Measurements from ENCODE around the gene SCP2D1. TPM values are rescaled to one million over a fixed set of nuclear protein-coding genes. Genes with fewer than 3 reads are reported as not detected.

The SCP2D1 gene
- total RNA-seq, 2 experiments from 2014 or later, result not detected

GRCh38 chr20:18774207-18774606 lies 39.4 kb upstream of the SCP2D1 start:
- TF ChIP-seq CTCF (IDR thresholded peaks at IDR 0.05), result no peak
- H3K9me3 ChIP-seq (ENCODE audit: control insufficient read depth in 1 of 2, insufficient read depth in 1 of 2, low read length in 2 of 2), result no peaks in the 10 kb centered on the region
- H3K4me3 ChIP-seq (ENCODE audit: low read length), result no peak overlapping the region
- CTCF ChIA-PET, result no interaction called here
- intact Hi-C loops (cut with DNase I, micrococcal nuclease), result no loop called here
- POLR2A ChIA-PET, result interaction anchor here (0.5 kb wide), 1 partner anchor 10 kb away, joined by 3 read pairs; no protein-coding TSS in a partner anchor
- Mint-ChIP-seq H3K27me3 (peaks cover 7% of the 10 kb centered on the region), H3K27ac (no peak overlapping the region), H3K36me3 (ENCODE audit: low read depth) (no peaks in the 10 kb centered on the region), H3K4me3 (no peak overlapping the region), H3K4me1 (ENCODE audit: low read depth) (no peaks in the 10 kb centered on the region), H3K9me3 (no peaks in the 10 kb centered on the region)
- no peak for ATAC-seq (ENCODE audit: poor library complexity)
- H3K4me1 ChIP-seq (ENCODE audit: insufficient read depth, low read length), result no peaks in the 10 kb centered on the region
- no peak overlapping the region for H3K27ac ChIP-seq (ENCODE audit: low read depth in 1 of 2, low read length in 2 of 2)
- no peak for DNase-seq
- H3K36me3 ChIP-seq (ENCODE audit: insufficient read depth, low read length), result no peaks in the 10 kb centered on the region
- H3K27me3 ChIP-seq (ENCODE audit: control insufficient read depth in 1 of 2, insufficient read depth in 2 of 2, low read length in 2 of 2), result peaks cover 0 to 3% of the 10 kb centered on the region in 2 experiments

- no peak overlapping the region for H3K4me3 ChIP-seq (ENCODE audit: low read length)
- no peak for TF ChIP-seq CTCF (IDR thresholded peaks at IDR 0.05)
- H3K36me3 ChIP-seq (ENCODE audit: insufficient read depth, low read length), result no peaks in the 10 kb centered on the region
- peaks cover 0 to 3% of the 10 kb centered on the region in 2 experiments for H3K27me3 ChIP-seq (ENCODE audit: control insufficient read depth in 1 of 2, insufficient read depth in 2 of 2, low read length in 2 of 2)
- ChIA-PET POLR2A (no interaction called here), CTCF (no interaction called here)
- DNase-seq (no peak), ATAC-seq (ENCODE audit: poor library complexity) (no peak)
- no peaks in the 10 kb centered on the region for H3K4me1 ChIP-seq (ENCODE audit: insufficient read depth, low read length)
- no peaks in the 10 kb centered on the region for H3K9me3 ChIP-seq (ENCODE audit: control insufficient read depth in 1 of 2, insufficient read depth in 1 of 2, low read length in 2 of 2)
- Mint-ChIP-seq H3K27ac (no peak overlapping the region), H3K36me3 (ENCODE audit: low read depth) (no peaks in the 10 kb centered on the region), H3K9me3 (no peaks in the 10 kb centered on the region), H3K27me3 (peaks cover 7% of the 10 kb centered on the region), H3K4me1 (ENCODE audit: low read depth) (no peaks in the 10 kb centered on the region), H3K4me3 (no peak overlapping the region)
- H3K27ac ChIP-seq (ENCODE audit: low read depth in 1 of 2, low read length in 2 of 2), result no peak overlapping the region
- intact Hi-C loops (cut with DNase I, micrococcal nuclease), result no loop called here
Measured at GRCh38 chr20:18775633-18776032, 38.0 kb upstream of the SCP2D1 start.

- Histone ChIP-seq H3K36me3 (ENCODE audit: insufficient read depth, low read length) (no peaks in the 10 kb centered on the region), H3K4me3 (ENCODE audit: low read length) (no peak overlapping the region), H3K9me3 (ENCODE audit: control insufficient read depth in 1 of 2, insufficient read depth in 1 of 2, low read length in 2 of 2) (no peaks in the 10 kb centered on the region), H3K27me3 (ENCODE audit: control insufficient read depth in 1 of 2, insufficient read depth in 2 of 2, low read length in 2 of 2) (peaks cover 0 to 3% of the 10 kb centered on the region in 2 experiments), H3K27ac (ENCODE audit: low read depth in 1 of 2, low read length in 2 of 2) (no peak overlapping the region), H3K4me1 (ENCODE audit: insufficient read depth, low read length) (no peaks in the 10 kb centered on the region)
- Mint-ChIP-seq H3K27me3 (no peaks in the 10 kb centered on the region), H3K36me3 (ENCODE audit: low read depth) (no peaks in the 10 kb centered on the region), H3K4me3 (no peak overlapping the region), H3K9me3 (no peaks in the 10 kb centered on the region), H3K4me1 (ENCODE audit: low read depth) (no peaks in the 10 kb centered on the region), H3K27ac (no peak overlapping the region)
- intact Hi-C loops (cut with DNase I, micrococcal nuclease), result no loop called here
- DNase-seq, result no peak
- TF ChIP-seq CTCF (IDR thresholded peaks at IDR 0.05), result no peak
- ChIA-PET POLR2A (interaction anchor here (0.7 kb wide), 1 partner anchor 15 kb away, joined by 3 read pairs; no protein-coding TSS in a partner anchor), CTCF (no interaction called here)
- ATAC-seq (ENCODE audit: poor library complexity), result no peak
Measured at GRCh38 chr20:18778690-18779392, 34.7 kb upstream of the SCP2D1 start.

Data from CD4-positive, alpha-beta T cell (primary cell).